GM13977 (cell line): ENCODE data around the gene SATB1.

Experiments used
- DNase-seq: peaks from one replicate; pipeline ENCODE4 v3.0.0; 2012; ENCODE audit warnings: low spot score
- in situ Hi-C: fragments of 300-500 bp; cut with MboI; formaldehyde crosslinking; loops from one replicate; pipeline ENCODE4 v1.12.0; 2022; ENCODE audit warnings: low sequenced_read_pairs, low pct_unique_long_range_greater_than_20kb, mixed read lengths, inconsistent platforms; ENCODE audit not compliant: unreplicated experiment
- TF ChIP-seq, protein P1 (sequence below): IDR thresholded peaks from 2 replicates; pipeline ENCODE4 v1.5.1; 2012; ENCODE audit warnings: mild to moderate bottlenecking, control low read depth; ENCODE audit not compliant: insufficient read depth; ENCODE audit errors: extremely low read depth, missing control alignments

Gene SATB1

GRCh38 chr3:18432752-18433151 lies 7.6 kb upstream of the SATB1 start:
- TF ChIP-seq, protein P1, sequence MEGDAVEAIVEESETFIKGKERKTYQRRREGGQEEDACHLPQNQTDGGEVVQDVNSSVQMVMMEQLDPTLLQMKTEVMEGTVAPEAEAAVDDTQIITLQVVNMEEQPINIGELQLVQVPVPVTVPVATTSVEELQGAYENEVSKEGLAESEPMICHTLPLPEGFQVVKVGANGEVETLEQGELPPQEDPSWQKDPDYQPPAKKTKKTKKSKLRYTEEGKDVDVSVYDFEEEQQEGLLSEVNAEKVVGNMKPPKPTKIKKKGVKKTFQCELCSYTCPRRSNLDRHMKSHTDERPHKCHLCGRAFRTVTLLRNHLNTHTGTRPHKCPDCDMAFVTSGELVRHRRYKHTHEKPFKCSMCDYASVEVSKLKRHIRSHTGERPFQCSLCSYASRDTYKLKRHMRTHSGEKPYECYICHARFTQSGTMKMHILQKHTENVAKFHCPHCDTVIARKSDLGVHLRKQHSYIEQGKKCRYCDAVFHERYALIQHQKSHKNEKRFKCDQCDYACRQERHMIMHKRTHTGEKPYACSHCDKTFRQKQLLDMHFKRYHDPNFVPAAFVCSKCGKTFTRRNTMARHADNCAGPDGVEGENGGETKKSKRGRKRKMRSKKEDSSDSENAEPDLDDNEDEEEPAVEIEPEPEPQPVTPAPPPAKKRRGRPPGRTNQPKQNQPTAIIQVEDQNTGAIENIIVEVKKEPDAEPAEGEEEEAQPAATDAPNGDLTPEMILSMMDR, result no peak
- in situ Hi-C loops, result no loop called here
- no peak for DNase-seq

DNA sequence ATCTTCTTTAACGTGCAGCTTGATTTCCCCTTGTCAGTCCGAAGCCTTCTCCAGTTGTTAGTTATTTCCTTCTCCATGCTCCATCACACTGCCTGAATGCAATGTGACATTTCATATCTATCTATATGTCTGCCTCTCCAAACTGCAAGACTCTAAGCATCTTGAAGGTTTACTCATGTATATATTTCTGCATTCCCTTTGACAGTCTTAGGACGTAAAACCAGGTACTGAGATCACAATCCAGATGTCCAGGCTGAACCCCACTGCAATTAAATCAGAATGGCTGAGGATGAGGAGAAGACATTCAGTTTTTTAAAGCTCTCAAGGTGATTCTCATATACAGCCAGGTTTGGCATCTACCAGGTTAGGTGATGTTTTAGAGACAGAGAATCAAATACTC lies 6.1 kb upstream of the SATB1 start:
- no peak for DNase-seq
- TF ChIP-seq, protein P1, result no peak
- in situ Hi-C loops, result no loop called here

- no peak for DNase-seq
- in situ Hi-C loops, result no loop called here
- TF ChIP-seq, protein P1, result no peak
Observed at GRCh38 chr3:18428991-18429745, 4.0 kb upstream of the SATB1 start.

GRCh38 chr3:18428036-18428435 lies 2.9 kb upstream of the SATB1 start:
- TF ChIP-seq, protein P1, result no peak
- DNase-seq, result no peak
- in situ Hi-C loops, result no loop called here

DNA sequence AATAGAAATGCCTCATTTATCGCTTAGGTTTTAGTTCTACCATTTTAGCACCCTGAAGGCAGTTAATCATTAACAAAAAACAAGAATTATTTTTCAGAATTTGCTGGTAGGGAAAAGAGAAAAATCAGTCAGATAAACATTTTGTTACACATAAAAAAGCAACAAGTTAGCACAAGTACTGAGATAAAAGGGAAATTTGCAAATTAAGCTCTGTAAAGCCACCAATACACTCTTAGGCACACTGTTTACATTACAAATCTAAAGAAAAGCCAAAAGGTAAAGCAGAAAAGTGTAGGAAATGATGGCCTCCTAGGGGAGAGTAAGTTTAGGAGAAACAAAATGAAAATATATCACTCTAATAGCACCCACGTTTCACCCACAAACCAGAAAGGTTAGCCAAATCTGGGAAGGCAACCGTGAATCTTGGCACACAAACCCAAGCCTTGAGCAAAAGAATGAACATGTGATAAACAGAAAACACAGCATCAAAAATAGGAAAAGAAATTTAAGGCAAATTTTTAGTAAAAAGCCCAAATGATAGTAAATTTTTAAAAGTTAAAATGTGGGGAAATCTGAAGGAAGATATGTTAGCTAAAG lies 1.6 kb upstream of the SATB1 start:
- TF ChIP-seq, protein P1, result no peak
- DNase-seq, result no peak
- in situ Hi-C loops, result no loop called here

DNA sequence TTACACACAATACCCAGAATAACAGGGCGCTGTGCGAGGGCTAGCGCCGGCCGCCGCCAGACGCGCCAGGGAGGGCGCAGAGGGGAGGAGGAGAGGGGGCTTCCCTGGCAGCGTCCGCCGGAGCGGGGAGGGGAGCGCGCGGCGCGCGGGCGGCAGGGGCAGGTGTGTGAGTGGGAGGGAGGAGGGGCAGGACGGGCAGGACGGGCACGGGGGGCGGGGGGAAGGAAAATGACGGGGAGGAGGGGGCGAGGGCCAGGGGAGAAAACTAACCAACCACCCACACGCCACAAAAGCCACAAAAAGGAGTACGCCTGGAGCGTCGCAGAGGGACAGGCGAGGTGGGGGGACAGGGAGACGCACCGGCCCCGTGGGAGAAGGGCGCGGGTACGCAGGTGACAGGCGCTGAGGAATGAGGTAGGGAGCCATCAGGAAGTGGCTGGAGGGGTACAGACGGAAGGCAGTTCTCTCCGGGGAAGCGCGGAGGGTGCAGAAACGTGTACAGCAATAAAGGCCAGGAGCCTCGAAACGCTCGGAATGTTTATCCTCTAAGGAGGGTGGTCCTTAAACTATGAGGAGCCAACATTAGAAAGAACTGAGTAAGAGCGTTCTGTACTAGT lies 610 bp upstream of the SATB1 start:
- peak; percentile 16 for DNase-seq
- TF ChIP-seq, protein P1, result no peak
- in situ Hi-C loops, result no loop called here
